ENCODE measurements around the gene RND2. TPM values are rescaled to one million over a fixed set of nuclear protein-coding genes. Genes with fewer than 3 reads are reported as not detected.
A peak's percentile ranks its signal among the peaks of the same experiment; 100 is the strongest.

The RND2 gene
- total RNA-seq, 2 donors from 2014 or later: 1.6 to 4.3 TPM

GRCh38 chr17:43006639-43007551 lies 18.1 kb upstream of the RND2 start, which contains the start of gene IFI35:
IFI35 (plus strand) TSS chr17:43006784; CDS start chr17:43006948, 164 bp downstream.
- H3K27me3 ChIP-seq (replicated peaks; ENCODE audit: insufficient read depth): no peaks in the 10 kb centered on the region
- peak within 1 kb of the TSS; percentile 94 to 96 for H3K27ac ChIP-seq
- TF ChIP-seq CTCF (IDR thresholded peaks at IDR 0.05) (peak in 3 of 4 experiments; percentile 51 to 53 (median 52)), POLR2A (IDR thresholded peaks at IDR 0.05) (peak; percentile 41), POLR2AphosphoS5 (IDR thresholded peaks at IDR 0.05) (peak; percentile 86)
- no peaks in the 10 kb centered on the region for H3K9me3 ChIP-seq
- H3K4me1 ChIP-seq (replicated peaks): no peaks in the 10 kb centered on the region
- WGBS: 25% methylated on average over 18 of the region's 18 CpGs
- peak within 1 kb of the TSS; percentile 64 to 65 for H3K4me3 ChIP-seq
- H3K36me3 ChIP-seq: peaks cover 0 to 12% of the 10 kb centered on the region in 2 donors
- DNase-seq (ENCODE audit: low spot score): peak; percentile 85
- intact Hi-C loops (cut with DNase I): loop anchor here (5.0 kb wide), 1 partner anchor 165 kb away; the partner anchor contains the start of gene NBR1

- no peaks in the 10 kb centered on the region for H3K4me1 ChIP-seq (replicated peaks)
- no peak for TF ChIP-seq CTCF (IDR thresholded peaks at IDR 0.05)
- DNase-seq (ENCODE audit: low spot score): no peak
Measured at GRCh38 chr17:43010667-43011308, 14.2 kb upstream of the RND2 start.

GRCh38 chr17:43011728-43012472 lies 13.1 kb upstream of the RND2 start:
- Histone ChIP-seq H3K4me3 (no peak overlapping the region), H3K4me1 (replicated peaks) (no peaks in the 10 kb centered on the region), H3K27me3 (replicated peaks; ENCODE audit: insufficient read depth) (no peaks in the 10 kb centered on the region), H3K27ac (peak overlapping the region; percentile 8 to 27), H3K9me3 (no peaks in the 10 kb centered on the region), H3K36me3 (peaks cover 0 to 3% of the 10 kb centered on the region in 2 donors)
- intact Hi-C loops (cut with DNase I): no loop called here
- 78% methylated on average over 15 of the region's 15 CpGs for WGBS
- DNase-seq (ENCODE audit: low spot score): no peak
- TF ChIP-seq CTCF (IDR thresholded peaks at IDR 0.05) (no peak), POLR2A (IDR thresholded peaks at IDR 0.05) (no peak), POLR2AphosphoS5 (IDR thresholded peaks at IDR 0.05) (no peak)

More at GRCh38 chr17:43010667-43011308, 14.2 kb upstream of the RND2 start:
- H3K27me3 ChIP-seq (replicated peaks; ENCODE audit: insufficient read depth): no peaks in the 10 kb centered on the region
- intact Hi-C loops (cut with DNase I): no loop called here
- 77% methylated on average over 5 of the region's 5 CpGs for WGBS
- H3K9me3 ChIP-seq: no peaks in the 10 kb centered on the region
- H3K36me3 ChIP-seq: peaks cover 0 to 3% of the 10 kb centered on the region in 2 donors
- H3K27ac ChIP-seq: peak overlapping the region in 1 of 2 donors; percentile 29
- no peak overlapping the region for H3K4me3 ChIP-seq

- H3K36me3 ChIP-seq: peaks cover 0 to 3% of the 10 kb centered on the region in 2 donors
- TF ChIP-seq CTCF (IDR thresholded peaks at IDR 0.05) (no peak), POLR2A (IDR thresholded peaks at IDR 0.05) (no peak), POLR2AphosphoS5 (IDR thresholded peaks at IDR 0.05) (no peak)
- H3K9me3 ChIP-seq: no peaks in the 10 kb centered on the region
- no peak for DNase-seq (ENCODE audit: low spot score)
- intact Hi-C loops (cut with DNase I): no loop called here
- H3K4me1 ChIP-seq (replicated peaks): no peaks in the 10 kb centered on the region
- H3K27ac ChIP-seq: no peak overlapping the region
- H3K27me3 ChIP-seq (replicated peaks; ENCODE audit: insufficient read depth): no peaks in the 10 kb centered on the region
- H3K4me3 ChIP-seq: no peak overlapping the region
- WGBS: 79% methylated on average over 6 of the region's 8 CpGs
Measured at GRCh38 chr17:43013296-43013695, 11.7 kb upstream of the RND2 start.
